HepG2 (cell line): ENCODE measurements around the gene S1PR5. TPM values are rescaled to one million over a fixed set of nuclear protein-coding genes. Genes with fewer than 3 reads are reported as not detected.
A peak's percentile ranks its signal among the peaks of the same experiment; 100 is the strongest.

Experiments
- ATAC-seq: fragments of 200-7000 bp; cut with Tn5 transposase; 3 replicates; pipeline ENCODE4 v1.9.1; 2020; ENCODE audit warnings: mild to moderate bottlenecking, moderate library complexity
- BruUV-seq: library from RNA; stranded (reverse); fragments of 400-500 nt; replicated peaks from 2 replicates; lab custom pipeline; 2021; lab: Mats Ljungman, UMichigan
- CTCF ChIA-PET: fragments of 300-600 bp; formaldehyde crosslinking; extraction: SDS; loops from one replicate; lab custom pipeline; 2021; ENCODE audit warnings: low total read pairs, inconsistent platforms, low intra/inter-chr PET ratio; lab: Yijun Ruan, JAX
- POLR2A ChIA-PET: fragments of 350-600 bp; sonication (Branson Sonifier 250); formaldehyde crosslinking; loops from one replicate; lab custom pipeline; 2020; ENCODE audit warnings: antibody characterized with exemption, inconsistent platforms; lab: Yijun Ruan, JAX
- DNase-seq: peaks from one replicate; pipeline ENCODE4 v3.0.0-alpha.2; 2015; ENCODE audit warnings: low spot score
- FAIRE-seq: peaks from 3 replicates; lab custom pipeline; 2011; peaks lifted over from hg19 to GRCh38; lab: Jason Lieb, UNC
- H2AFZ ChIP-seq: one replicate; pipeline ENCODE4 v1.6.1; 2011; ENCODE audit warnings: low read length, inconsistent platforms
- H3K27ac ChIP-seq: fragments of 300-600 bp; 3 replicates; pipeline ENCODE4 v1.8.0; 2011; ENCODE audit warnings: mixed run types, mild to moderate bottlenecking, mixed read lengths, low read length, inconsistent platforms; ENCODE audit not compliant: insufficient read depth; ENCODE audit errors: extremely low read length
- H3K27me3 ChIP-seq, 2 experiments: fragments of 200-600 bp in 1 of 2; 2 replicates in 1 of 2; 3 replicates in 1 of 2; pipeline versions ENCODE4 v1.6.0 to v1.8.0; 2011; ENCODE audit warnings: low read length in 2 of 2, mild to moderate bottlenecking in 2 of 2, moderate library complexity in 2 of 2, inconsistent platforms in 1 of 2; ENCODE audit not compliant: insufficient read depth in 2 of 2, control insufficient read depth in 1 of 2
- H3K36me3 ChIP-seq, 2 experiments: fragments of 200-600 bp in 1 of 2; replicated peaks in 1 of 2; 2 replicates in 1 of 2; 3 replicates in 1 of 2; pipeline versions ENCODE4 v1.5.1 to v1.8.0; 2011; ENCODE audit warnings: low read length in 2 of 2, inconsistent platforms in 1 of 2; ENCODE audit not compliant: insufficient read depth in 2 of 2, control insufficient read depth in 1 of 2
- H3K4me1 ChIP-seq: 2 replicates; pipeline ENCODE4 v1.5.1; 2012; ENCODE audit warnings: low read length, inconsistent platforms; ENCODE audit not compliant: insufficient read depth
- H3K4me2 ChIP-seq: 2 replicates; pipeline ENCODE4 v1.6.0; 2011; ENCODE audit warnings: low read depth, low read length, inconsistent platforms
- H3K4me3 ChIP-seq, 3 experiments: fragments of 200-600 bp in 1 of 3; sonication (generic), shearing (Covaris generic) in 1 of 3; replicated peaks in 1 of 3; 2 replicates each; pipeline ENCODE4 v1.5.1; 2011 to 2016; ENCODE audit warnings: low read length in 3 of 3, inconsistent platforms in 2 of 3, low read depth in 2 of 3, mild to moderate bottlenecking in 2 of 3, control low read depth in 1 of 3, mixed read lengths in 1 of 3; ENCODE audit not compliant: insufficient read depth in 1 of 3
- H3K79me2 ChIP-seq: one replicate; pipeline ENCODE4 v1.6.1; 2011; ENCODE audit warnings: low read length, inconsistent platforms; ENCODE audit not compliant: insufficient read depth
- H3K9ac ChIP-seq: 2 replicates; pipeline ENCODE4 v1.6.0; 2011; ENCODE audit warnings: mild to moderate bottlenecking, low read depth, low read length, inconsistent platforms; ENCODE audit not compliant: insufficient read depth
- H3K9me3 ChIP-seq: 2 replicates; pipeline ENCODE4 v1.5.1; 2012; ENCODE audit warnings: mild to moderate bottlenecking, low read length
- H4K20me1 ChIP-seq: 2 replicates; pipeline ENCODE4 v1.6.0; 2011; ENCODE audit warnings: inconsistent platforms, mild to moderate bottlenecking, low read length, moderate library complexity; ENCODE audit not compliant: insufficient read depth
- CAMTA2 ChIP-seq: sonication (generic); formaldehyde crosslinking; IDR thresholded peaks from 2 replicates; pipeline ENCODE4 v1.4.0; 2020; ENCODE audit warnings: mild to moderate bottlenecking, missing genetic modification reagents, borderline replicate concordance
- HOXA9 ChIP-seq: sonication (generic); formaldehyde crosslinking; IDR thresholded peaks from 2 replicates; pipeline ENCODE4 v1.8.1; 2022; ENCODE audit warnings: missing genetic modification reagents, mild to moderate bottlenecking, moderate library complexity, borderline replicate concordance
- JDP2 ChIP-seq: sonication (generic); formaldehyde crosslinking; IDR thresholded peaks from 2 replicates; pipeline ENCODE4 v1.8.1; 2022; ENCODE audit warnings: missing genetic modification reagents, borderline replicate concordance
- MAX ChIP-seq: IDR thresholded peaks from 2 replicates; pipeline ENCODE4 v1.6.1; 2012; ENCODE audit warnings: inconsistent platforms
- MLX ChIP-seq: IDR thresholded peaks from 2 replicates; pipeline ENCODE4 v1.6.1; 2016
- MYC ChIP-seq: sonication (generic); formaldehyde crosslinking; IDR thresholded peaks from 2 replicates; pipeline ENCODE4 v1.9.0; 2021; ENCODE audit warnings: missing genetic modification reagents, borderline replicate concordance
- NAIF1 ChIP-seq: sonication (generic); formaldehyde crosslinking; IDR thresholded peaks from 2 replicates; pipeline ENCODE4 v1.5.0; 2020; ENCODE audit warnings: mild to moderate bottlenecking, missing genetic modification reagents, borderline replicate concordance
- NFATC3 ChIP-seq: sonication (generic); formaldehyde crosslinking; IDR thresholded peaks from 2 replicates; pipeline ENCODE4 v1.5.1; 2020; ENCODE audit warnings: mild to moderate bottlenecking, missing genetic modification reagents
- PAWR ChIP-seq: sonication (generic); formaldehyde crosslinking; IDR thresholded peaks from 2 replicates; pipeline ENCODE4 v1.4.0; 2020; ENCODE audit warnings: missing genetic modification reagents, mild to moderate bottlenecking, borderline replicate concordance
- RNF2 ChIP-seq: fragments of 450-650 bp; conservative IDR thresholded peaks from 2 replicates; pipeline ENCODE4 v1.6.1; 2016; ENCODE audit warnings: low read depth
- SOX5 ChIP-seq: IDR thresholded peaks from 2 replicates; pipeline ENCODE4 v1.6.1; 2016; ENCODE audit warnings: borderline replicate concordance
- ZC3H13 ChIP-seq: sonication (generic); formaldehyde crosslinking; IDR thresholded peaks from 2 replicates; pipeline ENCODE4 v1.8.1; 2023; ENCODE audit warnings: mild to moderate bottlenecking, missing genetic modification reagents, moderate library complexity
- ZNF362 ChIP-seq: sonication (generic); formaldehyde crosslinking; IDR thresholded peaks from 2 replicates; pipeline ENCODE4 v1.4.0; 2020; ENCODE audit warnings: missing genetic modification reagents, mild to moderate bottlenecking, borderline replicate concordance
- ZNF367 ChIP-seq: sonication (generic); formaldehyde crosslinking; IDR thresholded peaks from 2 replicates; pipeline ENCODE4 v1.4.0; 2020; ENCODE audit warnings: missing genetic modification reagents, borderline replicate concordance
- ZNF800 ChIP-seq: sonication (generic); formaldehyde crosslinking; IDR thresholded peaks from 2 replicates; pipeline ENCODE4 v1.4.0; 2020; ENCODE audit warnings: missing genetic modification reagents
- ZUFSP ChIP-seq: sonication (generic); formaldehyde crosslinking; IDR thresholded peaks from 2 replicates; pipeline ENCODE4 v1.9.0; 2021; ENCODE audit warnings: missing genetic modification reagents, mild to moderate bottlenecking, borderline replicate concordance
- WGBS: methylation state at CpG from one replicate; pipeline ENCODE4 v1.1.6; 2017; ENCODE audit warnings: low lambda C conversion rate; 5-methylcytosine and 5-hydroxymethylcytosine counted together
- in situ Hi-C: cut with HindIII; loops from 2 replicates; pipeline ENCODE4 v1.10.0; 2017; ENCODE audit warnings: low pct_unique_long_range_greater_than_20kb; ENCODE audit not compliant: extremely low pct_ligation_motif_present
- intact Hi-C: fragments of 100-400 bp; cut with micrococcal nuclease; formaldehyde crosslinking; loops from one replicate; pipeline ENCODE4 v1.10.0; 2022; ENCODE audit not compliant: unreplicated experiment
- polyA plus RNA-seq, 8 experiments: library from polyadenylated mRNA; depleted of rRNA in 3 of 8; stranded (reverse) in 7 of 8; unstranded in 1 of 8; fragments of >200 nt; fragmentation: Illumina TruSeq in 4 of 8; extraction: Trizol in 4 of 8; gene quantifications; 2 replicates each; pipeline versions ENCODE4 v1.2.1 to v1.2.3, GENCODE V29; 2011 to 2016; ENCODE audit warnings: low read depth in 4 of 8, missing spikeins in 1 of 8, mixed read lengths in 1 of 8; ENCODE audit not compliant: insufficient read depth in 1 of 8
- total RNA-seq, 5 experiments: library from RNA; depleted of rRNA; stranded (reverse); fragments of >200 nt; fragmentation: Illumina TruSeq; extraction: Trizol; gene quantifications; 2 replicates each; pipeline ENCODE4 v1.2.3, GENCODE V29; 2016; ENCODE audit warnings: low read depth in 1 of 5

Gene S1PR5
- total and polyA plus RNA-seq, 2 of the 13 experiments (the other 11 are each of a cell fraction or from before 2014, with no cell fraction given) = 0.04 TPM; not detected in 1

- no peak for TF ChIP-seq ZUFSP
- no peak for TF ChIP-seq NAIF1
- no peak for TF ChIP-seq MAX
- TF ChIP-seq RNF2 = no peak
- no peak for TF ChIP-seq ZC3H13 (CRISPR knock-in tag)
Measured at GRCh38 chr19:10537668-10538067, 20.4 kb upstream of the S1PR5 start (continued).

- no peak overlapping the region for H3K27ac ChIP-seq
- BruUV-seq = no TSS peak
- WGBS = 0% methylated on average over 6 of the region's 6 CpGs
- H3K27me3 ChIP-seq = peaks cover 1 to 17% of the 10 kb centered on the region in 2 experiments; a peak in 3 of 5 replicates
- intact Hi-C loops (no loop called here), in situ Hi-C loops (no loop called here)
- H3K9me3 ChIP-seq = no peaks in the 10 kb centered on the region
- no peaks in the 10 kb centered on the region for H4K20me1 ChIP-seq
- H3K4me2 ChIP-seq = no peak overlapping the region
- no peak overlapping the region for H2AFZ ChIP-seq
- ChIA-PET CTCF (no interaction called here), POLR2A (interaction anchor here (0.9 kb wide), 1 partner anchor 18 kb away, joined by 3 read pairs; no protein-coding TSS in a partner anchor)
- DNase-seq (no peak), FAIRE-seq (no peak), ATAC-seq (peak; percentile 23; the same call in 1 of the 3 replicates)
- H3K4me3 ChIP-seq = no peak overlapping the region
- H3K36me3 ChIP-seq = no peaks in the 10 kb centered on the region
- no peak for TF ChIP-seq HOXA9 (CRISPR knock-in tag)
- TF ChIP-seq ZNF367 (CRISPR knock-in tag) = no peak
- TF ChIP-seq MYC (CRISPR knock-in tag) = no peak
- TF ChIP-seq NFATC3 (CRISPR knock-in tag) = no peak
- no peak for TF ChIP-seq PAWR (CRISPR knock-in tag)
- TF ChIP-seq SOX5 (CRISPR knock-in tag) = no peak
- no peak for TF ChIP-seq ZNF362 (CRISPR knock-in tag)
- no peak for TF ChIP-seq JDP2 (CRISPR knock-in tag)
- no peak for TF ChIP-seq MLX (CRISPR knock-in tag)
- TF ChIP-seq ZNF800 = no peak
- TF ChIP-seq CAMTA2 = no peak
- H3K9ac ChIP-seq = no peak overlapping the region
- H3K4me1 ChIP-seq = peaks cover 15% of the 10 kb centered on the region; the same call in 1 of the 2 replicates
- H3K79me2 ChIP-seq = no peaks in the 10 kb centered on the region
Measured at GRCh38 chr19:10535613-10536012, 18.4 kb upstream of the S1PR5 start.
